ENCODE data around the gene PAM16. TPM values are rescaled to one million over a fixed set of nuclear protein-coding genes. Genes with fewer than 3 reads are reported as not detected.

PAM16 gene
- total RNA-seq, 2 donors from 2014 or later = 25.3 to 28.8 TPM

DNA sequence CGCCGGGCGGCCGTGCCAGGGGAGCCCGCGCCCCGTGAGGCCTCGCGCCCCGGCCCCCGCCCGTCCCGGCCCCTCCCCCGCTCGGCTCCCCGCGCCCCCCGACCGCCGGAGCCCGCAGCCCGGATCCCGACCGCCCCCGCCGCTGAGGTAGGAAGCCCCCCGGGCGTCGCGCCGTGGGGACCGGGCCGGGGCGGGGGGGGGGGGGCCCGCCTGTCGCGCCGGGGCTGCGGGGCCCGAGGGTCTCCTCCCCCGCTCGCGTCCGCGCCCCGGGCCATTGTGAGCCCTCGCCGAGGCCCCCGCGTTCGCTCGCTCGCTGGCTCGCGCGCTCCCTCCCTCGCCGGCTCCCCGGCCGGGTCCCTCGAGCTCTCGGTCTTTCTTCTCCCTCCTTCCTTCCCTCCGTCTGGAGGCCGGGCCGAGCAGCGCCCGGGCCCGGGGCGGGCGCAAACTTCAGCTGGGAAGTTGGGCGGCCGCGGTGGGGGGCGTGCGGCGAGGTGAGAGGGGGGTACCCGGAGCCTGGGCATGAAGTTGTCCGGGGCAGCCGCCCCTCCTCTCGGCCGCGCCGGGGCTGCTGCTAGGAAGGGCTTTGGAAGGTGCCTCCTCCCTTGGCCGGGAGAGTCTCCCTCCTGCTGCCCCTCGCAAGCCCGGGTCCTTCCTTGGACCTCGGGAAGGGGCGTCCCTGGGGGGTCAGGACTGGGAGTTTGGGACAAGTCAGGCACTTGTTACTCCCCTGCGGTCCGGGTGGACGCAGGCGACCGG, 34.8 kb downstream of the PAM16 start:
- intact Hi-C loops (cut with DNase I) = no loop called here
- no peak for DNase-seq (ENCODE audit: low spot score)

DNA sequence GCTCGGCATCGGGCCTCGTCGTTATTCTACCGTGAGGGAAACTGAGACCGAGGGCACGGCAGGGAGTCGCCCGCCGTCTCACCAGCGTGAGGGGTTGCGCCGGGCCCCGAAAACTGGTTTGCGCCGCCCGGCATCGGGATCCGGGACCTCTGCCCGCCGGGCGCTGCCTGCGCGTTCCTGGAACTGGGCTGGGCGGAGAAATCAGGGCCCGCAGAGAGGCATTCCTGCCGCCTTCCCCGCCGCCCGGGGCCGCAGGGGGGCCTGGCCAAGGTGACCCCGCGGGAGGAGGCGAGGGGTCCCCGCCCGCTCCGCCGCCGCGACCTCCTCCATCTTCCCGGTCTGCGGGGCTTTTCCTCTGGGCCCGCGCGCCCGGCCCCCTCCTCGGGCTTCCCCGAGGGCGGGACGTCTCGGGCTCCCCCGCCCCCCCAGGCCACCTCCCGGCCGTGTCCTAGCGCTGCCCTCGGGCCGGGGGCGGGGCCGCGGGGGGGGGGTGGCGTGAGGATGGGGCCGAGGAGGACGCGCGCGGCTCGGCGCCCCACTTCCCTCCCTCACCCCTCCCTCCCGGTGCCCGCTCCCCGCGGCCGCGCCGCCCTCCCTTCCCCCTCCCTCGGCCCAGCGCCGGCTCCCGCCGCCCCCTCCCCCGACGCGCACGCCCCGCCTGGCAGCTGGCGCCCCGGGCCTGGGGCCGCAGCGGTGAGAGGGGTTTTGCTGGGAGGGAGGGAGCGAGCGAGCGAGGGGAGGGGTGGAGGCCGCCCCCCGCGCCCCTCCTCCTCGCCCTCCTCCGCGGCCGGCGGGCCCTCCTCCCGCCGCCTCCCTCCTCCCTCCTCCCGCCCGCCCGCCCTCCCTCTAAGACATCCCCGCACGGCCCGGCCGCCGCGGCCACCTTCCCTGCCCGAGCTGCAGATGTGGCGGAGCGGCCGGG, 35.7 kb downstream of the PAM16 start, which contains the start of gene GLIS2:
GLIS2 (plus strand) TSS at position 882 of the 922 bp plus-strand sequence. CDS start 16,214 bp downstream, outside the sequence.
- peak; percentile 90 for DNase-seq (ENCODE audit: low spot score)
- intact Hi-C loops (cut with DNase I) = no loop called here

DNA sequence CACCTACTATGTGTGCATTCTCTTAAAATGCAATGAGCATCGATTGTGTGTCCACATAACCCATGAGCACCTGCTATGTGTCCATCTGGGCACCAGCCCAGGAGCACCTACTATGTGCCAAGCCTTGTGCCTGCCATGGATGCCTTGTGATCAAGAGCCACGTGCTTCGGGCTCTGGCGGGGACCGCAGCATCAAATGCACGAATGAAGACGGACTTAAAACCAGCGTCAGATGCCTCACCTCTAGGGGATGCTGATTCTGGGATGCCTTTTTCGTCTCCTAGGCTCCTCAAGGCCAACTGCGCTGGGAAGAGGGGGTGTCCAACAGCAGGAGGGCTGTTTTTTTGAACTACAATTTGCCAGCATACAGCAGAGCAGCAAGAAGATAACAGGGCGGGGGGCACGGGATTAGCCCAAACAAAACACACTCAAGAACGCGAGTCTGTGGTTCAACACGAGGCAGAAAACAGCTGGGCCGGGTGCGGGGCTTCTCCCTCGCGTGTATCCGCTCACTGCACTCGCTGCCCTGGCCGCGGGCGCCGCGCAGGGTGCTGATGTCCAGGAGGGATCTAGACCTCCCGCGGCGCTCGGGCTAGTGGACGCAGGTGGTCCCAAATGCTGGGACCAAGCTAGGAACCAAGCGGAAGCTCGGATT, 36.5 kb downstream of the PAM16 start:
- intact Hi-C loops (cut with DNase I) = no loop called here
- no peak for DNase-seq (ENCODE audit: low spot score)

DNA sequence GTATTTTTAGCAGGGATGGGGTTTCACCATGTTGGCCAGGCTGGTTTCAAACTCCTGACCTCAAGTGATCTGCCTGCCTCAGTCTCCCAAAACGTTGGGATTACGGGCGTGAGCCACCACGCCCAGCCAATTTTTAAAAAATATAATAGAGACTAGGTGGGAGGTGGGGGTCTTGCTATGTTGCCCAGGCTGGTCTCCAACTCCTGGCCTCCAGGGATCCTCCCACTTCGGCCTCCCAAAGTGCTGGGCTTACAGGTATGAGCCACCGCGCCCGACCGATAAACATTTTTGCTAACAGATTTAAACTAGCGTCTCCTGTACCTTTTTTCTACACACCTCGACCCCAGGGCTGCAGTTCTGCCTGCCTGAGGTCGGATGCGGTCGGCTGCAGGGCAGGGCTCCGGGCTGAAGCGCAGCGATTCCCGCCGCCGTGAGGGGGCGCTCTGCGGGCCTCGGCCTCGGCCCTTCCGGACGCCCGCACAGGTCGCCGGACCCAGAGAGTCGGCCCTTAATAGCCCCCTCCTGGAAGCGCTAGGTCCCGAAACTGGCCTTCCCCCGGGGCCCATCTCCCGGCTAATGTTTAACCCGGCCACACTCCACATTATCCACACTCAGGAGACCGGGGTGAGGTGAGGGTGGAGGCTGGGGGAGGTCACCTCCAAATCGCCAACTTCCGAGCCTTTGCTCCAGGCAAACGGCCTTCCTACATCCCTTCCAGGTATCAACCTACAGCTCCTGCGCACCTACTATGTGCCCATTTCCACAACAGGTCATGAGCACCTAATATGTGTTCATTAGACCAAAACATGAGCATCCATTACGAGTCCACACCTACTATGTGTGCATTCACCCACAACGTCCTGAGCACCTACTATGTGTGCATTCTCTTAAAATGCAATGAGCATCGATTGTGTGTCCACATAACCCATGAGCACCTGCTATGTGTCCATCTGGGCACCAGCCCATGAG, 37.3 kb downstream of the PAM16 start:
- intact Hi-C loops (cut with DNase I) = no loop called here
- no peak for DNase-seq (ENCODE audit: low spot score)

DNA sequence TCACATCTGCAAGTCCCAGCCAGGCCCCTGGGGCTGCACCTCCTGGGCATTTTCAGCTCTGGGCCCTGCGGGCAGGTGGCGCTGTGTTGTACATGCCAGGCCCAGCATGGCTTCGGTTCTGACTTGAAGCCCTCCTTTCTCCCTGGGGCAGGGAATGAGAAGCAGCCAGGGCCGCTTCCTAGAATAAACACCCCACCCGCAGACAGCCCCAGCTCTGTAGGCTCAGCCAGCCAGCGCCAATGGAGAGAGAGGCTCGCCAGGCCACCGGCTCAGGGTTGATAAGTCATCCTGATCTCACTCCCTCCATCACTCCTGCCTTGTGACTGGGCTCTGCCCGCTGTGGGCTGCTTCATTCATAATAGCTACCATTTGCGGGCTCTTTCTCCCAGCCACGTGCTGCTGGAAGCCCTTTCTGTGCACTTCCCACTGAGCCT, 41.3 kb downstream of the PAM16 start:
- intact Hi-C loops (cut with DNase I) = loop anchor here in 1 of 2 donors (1.0 kb wide), 1 partner anchor 38 kb away; no protein-coding TSS in a partner anchor
- no peak for DNase-seq (ENCODE audit: low spot score)

DNA sequence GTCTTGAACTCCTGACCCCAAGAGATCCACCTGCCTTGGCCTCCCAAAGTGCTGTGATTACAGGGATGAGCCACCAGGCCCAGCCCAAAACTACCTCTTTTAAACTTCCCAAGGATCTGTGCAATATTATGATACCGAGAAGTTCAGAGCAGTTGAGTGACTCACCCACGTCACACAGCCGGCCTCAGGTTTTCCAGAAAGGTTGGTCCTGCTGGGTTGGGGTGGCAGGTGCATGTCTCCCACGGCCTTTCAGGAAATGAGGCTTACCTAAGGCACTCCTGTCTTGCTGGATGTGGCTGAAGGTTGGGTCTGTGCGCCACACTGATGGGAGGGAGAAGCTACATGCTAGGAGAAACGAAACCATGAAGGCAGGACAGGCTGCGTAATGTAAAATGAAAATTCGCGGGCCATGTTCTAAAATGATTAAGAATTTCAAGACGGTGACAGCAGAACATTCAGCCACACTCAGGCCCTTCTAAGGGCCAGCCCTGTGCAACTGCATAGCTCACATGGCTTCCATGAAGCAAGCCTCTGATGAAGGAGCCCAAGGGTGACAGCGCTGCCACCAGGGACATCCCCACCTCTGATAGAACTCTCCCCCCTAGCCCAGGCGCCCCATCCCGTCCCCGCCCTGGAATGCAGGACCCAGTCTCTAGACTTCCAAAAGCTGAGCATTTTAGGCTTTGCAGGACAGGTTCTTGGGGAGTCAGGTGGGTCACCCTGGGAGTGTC, 41.9 kb downstream of the PAM16 start:
- intact Hi-C loops (cut with DNase I) = no loop called here
- no peak for DNase-seq (ENCODE audit: low spot score)

DNA sequence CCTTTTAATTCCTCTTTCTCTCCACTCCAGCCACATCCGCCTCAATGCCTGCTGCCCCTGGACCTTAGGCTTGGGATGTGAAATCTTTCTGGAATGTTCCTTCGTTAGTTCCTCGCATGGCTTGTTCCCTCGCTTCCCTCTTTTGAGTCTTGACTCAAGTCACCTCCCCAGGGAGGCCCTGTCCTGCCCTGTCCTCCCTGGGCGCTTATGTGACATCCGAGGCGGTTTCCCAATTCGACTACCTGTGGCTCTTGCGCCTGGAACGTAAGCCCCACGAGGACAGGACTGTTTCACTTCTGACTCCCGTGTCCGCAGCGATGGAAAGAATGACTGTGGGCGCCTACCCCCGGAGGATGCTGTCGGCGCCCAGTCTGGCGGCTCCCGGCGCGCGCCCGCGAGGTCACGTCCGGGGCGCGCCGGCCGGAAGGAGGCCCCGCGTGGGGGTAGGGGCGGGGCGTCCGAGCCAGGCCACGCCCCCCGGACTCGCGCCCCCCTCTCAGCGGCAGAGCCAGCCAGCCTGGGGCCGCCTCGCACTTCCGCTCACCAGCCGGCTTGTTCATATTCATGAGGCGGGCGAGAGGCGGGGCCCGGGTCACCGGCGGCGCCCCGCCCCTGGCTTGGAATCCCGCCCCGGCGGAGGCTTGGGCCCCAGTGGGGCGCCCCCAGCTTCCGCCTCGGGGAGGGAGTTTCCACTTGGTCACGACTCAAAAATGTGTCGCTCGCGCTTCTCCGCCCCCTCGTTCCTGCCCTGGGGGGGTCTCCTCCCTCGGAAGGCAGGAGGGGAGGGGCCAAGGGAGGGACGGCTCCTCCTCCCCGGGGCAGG, 43.7 kb downstream of the PAM16 start:
- DNase-seq (ENCODE audit: low spot score) = peak; percentile 98
- intact Hi-C loops (cut with DNase I) = no loop called here

DNA sequence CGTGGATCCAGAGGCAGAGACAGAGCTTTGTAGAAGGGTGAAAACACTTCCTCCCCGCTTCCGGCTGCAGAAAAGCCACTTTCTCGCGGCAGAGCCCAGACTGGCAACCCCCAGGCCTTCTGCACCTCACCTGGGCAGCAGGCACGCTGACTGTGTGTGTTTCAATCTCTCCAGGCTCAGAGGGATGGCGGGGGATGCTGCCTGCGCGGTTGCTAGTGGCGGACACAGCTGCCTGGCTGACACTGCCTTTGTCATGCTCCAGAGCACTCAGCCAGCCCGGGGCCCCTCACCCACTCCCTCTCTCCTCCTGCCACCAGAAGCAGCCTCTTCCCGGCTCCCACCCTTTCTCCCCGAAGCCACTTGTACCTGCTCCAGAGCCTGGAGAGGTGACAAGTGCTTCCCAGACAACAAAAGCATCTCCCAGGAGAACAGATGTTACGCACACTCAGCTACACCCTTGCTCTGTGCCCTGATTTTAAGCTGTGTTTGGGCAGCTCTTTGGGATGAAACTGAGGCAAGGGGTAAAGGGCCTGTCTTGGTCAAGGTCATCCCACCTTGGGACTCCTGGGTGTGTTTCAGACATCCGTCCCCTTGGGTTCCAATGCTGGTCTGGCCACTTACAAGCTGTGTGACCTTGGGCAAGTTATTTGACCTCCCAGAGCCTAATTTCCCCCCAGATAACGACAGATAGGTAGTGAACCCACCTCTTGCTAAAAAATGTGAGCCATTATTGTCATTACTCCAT, 44.5 kb downstream of the PAM16 start:
- intact Hi-C loops (cut with DNase I) = no loop called here

DNA sequence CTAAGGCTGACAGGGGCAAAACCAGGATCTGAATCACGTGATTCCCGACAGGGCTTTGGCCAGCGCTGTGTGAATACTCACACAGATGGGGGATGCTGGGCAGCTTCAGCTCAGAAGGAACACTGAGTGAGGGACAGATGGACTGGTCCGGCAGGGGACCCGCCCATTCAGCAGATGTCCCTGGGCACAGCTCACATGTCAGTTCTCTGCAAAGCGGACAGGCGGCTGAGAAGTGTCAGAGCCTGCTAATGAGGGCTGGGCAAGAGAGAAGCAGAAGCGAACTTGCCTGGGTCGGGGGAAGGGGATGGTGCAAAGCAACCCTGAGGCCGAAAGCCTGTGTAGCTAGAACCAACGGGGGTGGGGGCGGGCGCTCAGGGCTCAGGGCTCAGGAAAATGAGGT, 47.1 kb downstream of the PAM16 start:
- no peak for DNase-seq (ENCODE audit: low spot score)
- intact Hi-C loops (cut with DNase I) = no loop called here

More for the DNA sequence above, 44.5 kb downstream of the PAM16 start:
- DNase-seq (ENCODE audit: low spot score) = no peak

DNA sequence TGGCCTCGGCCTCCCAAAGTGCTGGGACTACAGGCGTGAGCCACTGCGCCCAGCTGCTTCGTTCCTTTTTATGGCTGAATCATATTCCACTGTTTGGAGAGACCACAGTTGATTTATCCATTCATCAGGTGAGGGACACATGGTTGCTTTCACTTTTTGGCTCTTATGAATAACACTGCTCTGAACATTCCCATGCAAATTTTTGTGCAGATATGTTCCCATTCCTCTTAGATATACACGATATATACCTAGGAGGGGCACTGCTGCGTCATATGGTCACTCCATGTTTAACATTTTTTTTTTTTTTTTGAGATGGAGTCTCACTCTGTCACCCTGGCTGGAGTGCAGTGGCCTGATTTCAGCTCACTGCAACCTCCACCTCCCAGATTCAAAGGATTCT, 49.2 kb downstream of the PAM16 start:
- DNase-seq (ENCODE audit: low spot score) = no peak
- intact Hi-C loops (cut with DNase I) = no loop called here

DNA sequence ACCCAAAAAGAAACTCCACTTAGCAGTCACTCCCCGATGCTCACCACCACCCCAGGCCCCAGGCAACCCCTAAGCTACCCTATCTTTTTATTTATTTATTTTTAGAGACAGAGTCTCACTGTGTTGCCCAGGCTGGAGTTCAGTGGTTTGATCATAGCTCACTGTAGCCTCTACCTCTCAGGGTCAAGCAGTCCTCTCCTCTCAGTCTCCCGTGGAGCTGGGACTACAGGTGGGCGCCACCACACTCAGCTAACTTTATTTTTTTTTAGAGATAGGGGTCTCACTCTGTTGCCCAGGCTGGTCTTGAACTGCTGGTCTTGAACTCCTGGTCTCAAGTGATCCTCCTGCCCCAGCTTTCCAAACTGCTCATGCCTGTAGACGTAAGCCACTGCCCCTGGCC, 49.9 kb downstream of the PAM16 start:
- DNase-seq (ENCODE audit: low spot score) = no peak
- intact Hi-C loops (cut with DNase I) = no loop called here

DNA sequence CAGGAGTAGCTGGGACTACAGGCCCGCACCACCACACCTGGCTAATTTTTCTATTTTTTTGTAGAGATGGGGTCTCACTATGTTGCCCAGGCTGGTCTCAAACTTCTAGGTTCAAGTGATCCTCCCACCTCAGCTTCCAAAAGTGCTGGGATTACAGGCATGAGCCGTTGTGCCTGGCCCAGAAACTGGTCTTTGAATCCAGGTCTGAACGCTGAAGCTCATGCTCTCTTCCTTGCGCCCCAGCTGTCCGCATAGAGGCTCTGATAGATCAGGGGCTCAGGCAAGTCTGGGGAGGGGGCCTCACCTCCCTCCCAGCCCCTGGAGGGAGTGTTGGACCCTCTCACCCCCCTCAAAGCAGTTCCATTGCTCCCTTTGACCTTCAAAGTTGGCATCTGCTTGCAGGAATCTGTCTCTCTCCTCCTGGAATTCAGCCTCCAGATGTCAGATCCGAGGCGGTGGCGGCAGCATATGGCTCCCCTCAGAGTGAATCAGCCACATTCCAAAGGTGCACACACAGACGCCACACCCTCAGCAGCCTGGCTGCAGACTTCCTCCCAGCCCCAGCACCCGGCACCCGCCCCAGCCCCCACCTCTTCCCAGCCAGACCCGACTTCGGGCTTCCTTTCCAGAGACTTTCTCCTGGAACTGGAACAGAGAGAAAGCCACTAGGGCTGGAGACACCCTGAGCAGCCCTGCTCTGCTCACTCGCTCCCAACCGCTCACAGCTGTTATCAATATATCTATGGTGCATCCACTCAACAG, 52.2 kb downstream of the PAM16 start:
- peak; percentile 92 for DNase-seq (ENCODE audit: low spot score)
- intact Hi-C loops (cut with DNase I) = no loop called here

DNA sequence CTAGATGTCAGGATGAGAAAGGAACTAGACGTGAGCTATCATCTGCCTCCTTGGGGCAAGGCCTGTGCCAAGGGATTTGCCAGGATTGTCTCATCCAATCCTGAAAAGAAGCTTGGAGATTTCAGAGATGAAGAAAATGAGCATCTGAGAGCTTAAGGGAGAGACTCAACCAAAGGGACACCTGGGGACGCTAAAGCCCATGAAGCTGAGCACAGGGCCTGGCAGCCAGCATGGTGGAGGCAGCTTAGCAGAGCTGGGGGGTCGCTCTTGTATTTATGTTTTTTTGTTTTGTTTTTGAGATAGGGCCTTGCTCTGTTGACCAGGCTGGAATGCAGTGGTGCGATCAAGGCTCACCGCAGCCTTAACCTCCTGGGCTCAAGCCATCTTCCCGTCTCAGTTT, 53.6 kb downstream of the PAM16 start:
- DNase-seq (ENCODE audit: low spot score) = no peak
- intact Hi-C loops (cut with DNase I) = no loop called here

DNA sequence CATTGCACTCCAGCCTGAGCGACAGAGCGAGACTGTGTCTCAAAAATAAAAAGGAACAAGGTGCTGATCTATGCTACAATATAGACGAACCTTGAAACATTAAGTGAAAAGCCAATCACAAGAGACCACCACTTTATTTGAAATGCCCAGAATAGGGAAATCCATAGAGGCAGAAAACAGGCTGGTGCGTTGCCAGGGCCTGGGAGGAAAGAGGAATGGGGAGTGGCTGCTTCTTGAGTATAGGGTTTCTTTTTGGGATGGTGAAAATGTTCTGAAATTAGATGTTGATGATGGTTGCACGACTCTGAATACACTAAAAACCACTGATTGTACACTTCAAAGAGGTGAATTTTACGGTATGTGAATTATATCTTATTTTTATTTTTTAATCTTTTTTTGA, 55.5 kb downstream of the PAM16 start:
- intact Hi-C loops (cut with DNase I) = no loop called here
- no peak for DNase-seq (ENCODE audit: low spot score)

DNA sequence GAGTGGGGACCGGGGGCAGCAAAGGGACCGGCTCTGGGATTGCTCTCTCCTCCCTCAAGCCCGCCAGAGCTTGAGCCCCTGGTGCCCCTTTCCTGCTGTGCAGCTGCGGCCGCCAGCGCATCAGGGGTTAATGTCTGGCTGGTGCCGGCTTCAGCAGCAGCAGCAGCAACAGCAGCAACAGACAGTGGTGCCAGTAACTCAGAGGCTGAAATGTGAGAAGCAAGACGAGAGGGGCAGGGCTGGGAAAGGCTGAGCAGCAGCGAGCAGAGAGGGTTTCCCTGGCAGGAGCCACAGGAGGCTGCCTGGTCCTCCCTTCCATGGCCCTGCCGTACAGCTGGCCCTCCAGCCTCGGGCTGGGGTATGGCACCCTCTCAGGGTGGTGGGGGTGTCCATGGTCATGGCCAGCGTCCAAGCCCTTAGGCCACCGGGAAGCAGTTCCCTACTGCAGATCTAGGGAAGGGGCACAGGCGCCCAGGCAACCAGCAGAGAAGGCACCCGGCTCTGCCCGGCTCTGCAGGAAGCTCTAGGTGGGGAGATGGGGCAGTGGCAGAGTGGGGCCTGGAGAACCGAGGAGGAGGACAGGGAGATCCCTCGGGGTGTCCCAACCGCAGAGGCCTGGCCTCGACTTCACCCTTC, 57.2 kb downstream of the PAM16 start:
- no peak for DNase-seq (ENCODE audit: low spot score)
- intact Hi-C loops (cut with DNase I) = loop anchor here in 1 of 2 donors (5.0 kb wide), 1 partner anchor 33 kb away; no protein-coding TSS in a partner anchor

All from posterior vena cava (tissue), 2 donors.